ENCODE results near the gene KCNG3.

GRCh38 chr2:42513252-42513918, 19.6 kb upstream of the KCNG3 start:
- TF ChIP-seq CTCF (IDR thresholded peaks at IDR 0.05) = peak in 5 of 6 experiments; percentile 19 to 87 (median 81)
- no peak for TF ChIP-seq POLR2A (IDR thresholded peaks at IDR 0.05)

All from Peyer's patch (tissue), 4 donors.